ENCODE measurements around the gene NTN1.
A peak's percentile ranks its signal among the peaks of the same experiment; 100 is the strongest.

NTN1 gene

DNA sequence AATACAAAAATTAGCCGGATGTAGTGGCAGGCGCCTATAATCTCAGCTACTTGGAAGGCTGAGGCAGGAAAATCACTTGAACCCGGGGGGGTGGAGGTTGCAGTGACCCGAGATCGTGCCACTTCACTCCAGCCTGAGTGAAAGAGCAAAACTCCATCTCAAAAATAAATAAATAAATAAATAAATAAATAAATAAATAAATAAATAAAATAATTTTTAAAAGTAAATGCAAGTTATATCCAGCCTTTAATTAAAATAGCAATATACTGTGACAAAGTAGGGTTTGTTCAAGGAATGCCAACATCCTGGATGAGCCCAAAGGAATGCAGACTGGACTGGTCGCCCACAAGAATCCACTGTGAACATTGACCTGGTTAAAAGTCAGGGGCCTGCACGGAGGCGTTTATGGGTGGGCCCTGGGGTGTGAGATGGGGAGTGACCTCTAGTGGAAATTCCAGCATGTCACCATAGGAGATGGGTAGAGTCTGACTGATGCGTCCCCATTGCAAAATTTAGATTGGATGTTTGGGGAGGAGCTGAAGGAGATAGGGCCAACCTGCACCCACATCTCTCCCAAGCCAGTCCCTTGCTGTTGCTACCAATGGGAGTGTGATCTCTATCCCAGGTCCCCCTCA, 46.1 kb upstream of the NTN1 start (continued):
- no peak for TF ChIP-seq ZNF366 (tag by site-specific recombination; conservative IDR thresholded peaks at IDR 0.05)
- TF ChIP-seq KLF10 (tag by site-specific recombination; IDR thresholded peaks at IDR 0.05), result no peak
- no peak for TF ChIP-seq ZNF18 (tag by site-specific recombination; IDR thresholded peaks at IDR 0.05)
- no peak for TF ChIP-seq ZBTB48 (tag by site-specific recombination; IDR thresholded peaks at IDR 0.05)
- TF ChIP-seq ZNF561 (tag by site-specific recombination; IDR thresholded peaks at IDR 0.05; ENCODE audit: borderline replicate concordance), result no peak
- TF ChIP-seq ZNF585B (tag by site-specific recombination; IDR thresholded peaks at IDR 0.05), result no peak
- TF ChIP-seq KLF7 (tag by site-specific recombination; IDR thresholded peaks at IDR 0.05; ENCODE audit: borderline replicate concordance), result no peak
- no peak for TF ChIP-seq YY2 (tag by site-specific recombination; IDR thresholded peaks at IDR 0.05)
- TF ChIP-seq ZNF747 (tag by site-specific recombination; IDR thresholded peaks at IDR 0.05), result no peak
- no peak for TF ChIP-seq KLF1 (tag by site-specific recombination; IDR thresholded peaks at IDR 0.05)
- 0 out of 2 replicates have a peak, but pooled peaks have one; percentile 43 for TF ChIP-seq ZXDB (tag by site-specific recombination; IDR thresholded peaks at IDR 0.05)
- no peak for TF ChIP-seq ZNF701 (tag by site-specific recombination; IDR thresholded peaks at IDR 0.05)
- TF ChIP-seq ZNF626 (tag by site-specific recombination; IDR thresholded peaks at IDR 0.05), result no peak
- TF ChIP-seq, protein P1, sequence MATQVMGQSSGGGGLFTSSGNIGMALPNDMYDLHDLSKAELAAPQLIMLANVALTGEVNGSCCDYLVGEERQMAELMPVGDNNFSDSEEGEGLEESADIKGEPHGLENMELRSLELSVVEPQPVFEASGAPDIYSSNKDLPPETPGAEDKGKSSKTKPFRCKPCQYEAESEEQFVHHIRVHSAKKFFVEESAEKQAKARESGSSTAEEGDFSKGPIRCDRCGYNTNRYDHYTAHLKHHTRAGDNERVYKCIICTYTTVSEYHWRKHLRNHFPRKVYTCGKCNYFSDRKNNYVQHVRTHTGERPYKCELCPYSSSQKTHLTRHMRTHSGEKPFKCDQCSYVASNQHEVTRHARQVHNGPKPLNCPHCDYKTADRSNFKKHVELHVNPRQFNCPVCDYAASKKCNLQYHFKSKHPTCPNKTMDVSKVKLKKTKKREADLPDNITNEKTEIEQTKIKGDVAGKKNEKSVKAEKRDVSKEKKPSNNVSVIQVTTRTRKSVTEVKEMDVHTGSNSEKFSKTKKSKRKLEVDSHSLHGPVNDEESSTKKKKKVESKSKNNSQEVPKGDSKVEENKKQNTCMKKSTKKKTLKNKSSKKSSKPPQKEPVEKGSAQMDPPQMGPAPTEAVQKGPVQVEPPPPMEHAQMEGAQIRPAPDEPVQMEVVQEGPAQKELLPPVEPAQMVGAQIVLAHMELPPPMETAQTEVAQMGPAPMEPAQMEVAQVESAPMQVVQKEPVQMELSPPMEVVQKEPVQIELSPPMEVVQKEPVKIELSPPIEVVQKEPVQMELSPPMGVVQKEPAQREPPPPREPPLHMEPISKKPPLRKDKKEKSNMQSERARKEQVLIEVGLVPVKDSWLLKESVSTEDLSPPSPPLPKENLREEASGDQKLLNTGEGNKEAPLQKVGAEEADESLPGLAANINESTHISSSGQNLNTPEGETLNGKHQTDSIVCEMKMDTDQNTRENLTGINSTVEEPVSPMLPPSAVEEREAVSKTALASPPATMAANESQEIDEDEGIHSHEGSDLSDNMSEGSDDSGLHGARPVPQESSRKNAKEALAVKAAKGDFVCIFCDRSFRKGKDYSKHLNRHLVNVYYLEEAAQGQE (tag by site-specific recombination; IDR thresholded peaks at IDR 0.05), result peak; percentile 42; the same call in 1 of the 2 replicates
- peak; percentile 29; the same call in 1 of the 2 replicates for TF ChIP-seq ZNF629 (tag by site-specific recombination; IDR thresholded peaks at IDR 0.05)
- no peak for TF ChIP-seq ZNF274 (IDR thresholded peaks at IDR 0.05; ENCODE audit: low read length)
- TF ChIP-seq ZNF274 (tag by site-specific recombination; IDR thresholded peaks at IDR 0.05; ENCODE audit: borderline replicate concordance), result no peak
- TF ChIP-seq ZNF391 (tag by site-specific recombination; IDR thresholded peaks at IDR 0.05; ENCODE audit: borderline replicate concordance, low read depth), result no peak
- no peak for TF ChIP-seq ZNF48 (tag by site-specific recombination; IDR thresholded peaks at IDR 0.05)
- TF ChIP-seq ZBTB26 (tag by site-specific recombination; optimal IDR thresholded peaks at IDR 0.05), result no peak
- TF ChIP-seq MYNN (tag by site-specific recombination; IDR thresholded peaks at IDR 0.05; ENCODE audit: borderline replicate concordance), result no peak
- TF ChIP-seq PRDM6 (tag by site-specific recombination; IDR thresholded peaks at IDR 0.05), result no peak
- TF ChIP-seq ZNF223 (tag by site-specific recombination; IDR thresholded peaks at IDR 0.05), result no peak
- no peak for TF ChIP-seq ZNF76 (tag by site-specific recombination; IDR thresholded peaks at IDR 0.05; ENCODE audit: borderline replicate concordance, low read depth)
- TF ChIP-seq ZFP69B (tag by site-specific recombination; IDR thresholded peaks at IDR 0.05), result no peak
- no peak for TF ChIP-seq ZNF148 (tag by site-specific recombination; IDR thresholded peaks at IDR 0.05; ENCODE audit: borderline replicate concordance)
- no peak for TF ChIP-seq ZBTB20 (tag by site-specific recombination; IDR thresholded peaks at IDR 0.05)
- TF ChIP-seq SCRT2 (tag by site-specific recombination; IDR thresholded peaks at IDR 0.05), result no peak
- TF ChIP-seq ZBTB1 (tag by site-specific recombination; IDR thresholded peaks at IDR 0.05), result no peak

All from HEK293 (cell line).